GM23338 (cell line): ENCODE data around the gene DDC. TPM values are rescaled to one million over a fixed set of nuclear protein-coding genes. Genes with fewer than 3 reads are reported as not detected.
"Not testable (repeated sequence)": the region's sequence is repeated elsewhere in the genome, so short reads cannot be mapped to it uniquely, and the experiment has no call there.

Experiments used
- ATAC-seq: fragments of 200-7000 bp; cut with Tn5 transposase; 3 replicates; pipeline ENCODE4 v1.9.1; 2020
- DNase-seq: peaks from one replicate; pipeline ENCODE4 v3.0.0-alpha.2; 2015; ENCODE audit warnings: low spot score
- H2AFZ ChIP-seq: fragments of 200-600 bp; sonication (generic); 2 replicates; pipeline ENCODE4 v1.8.0; 2016; ENCODE audit warnings: antibody characterized with exemption, mild to moderate bottlenecking, moderate library complexity
- H3F3A ChIP-seq: fragments of 200-600 bp; sonication (generic); replicated peaks from 2 replicates; pipeline ENCODE4 v1.8.0; 2017; ENCODE audit warnings: antibody characterized with exemption, mixed run types, low read depth
- H3K27ac ChIP-seq: fragments of 200-600 bp; sonication (generic); 2 replicates; pipeline ENCODE4 v1.6.1; 2016; ENCODE audit warnings: low read depth
- H3K27me3 ChIP-seq: fragments of 200-600 bp; sonication (generic); 2 replicates; pipeline ENCODE4 v1.8.0; 2016; ENCODE audit warnings: mild to moderate bottlenecking, mixed run types, moderate library complexity; ENCODE audit not compliant: insufficient read depth
- H3K36me3 ChIP-seq: fragments of 200-600 bp; sonication (generic); 2 replicates; pipeline ENCODE4 v1.8.0; 2016; ENCODE audit warnings: mild to moderate bottlenecking; ENCODE audit not compliant: insufficient read depth
- H3K4me1 ChIP-seq: fragments of 200-600 bp; sonication (generic); 2 replicates; pipeline ENCODE4 v1.8.0; 2016; ENCODE audit warnings: mild to moderate bottlenecking, moderate library complexity; ENCODE audit not compliant: insufficient read depth
- H3K4me2 ChIP-seq: fragments of 200-600 bp; sonication (generic); 2 replicates; pipeline ENCODE4 v1.7.1; 2017; ENCODE audit warnings: mixed run types
- H3K4me3 ChIP-seq: fragments of 200-600 bp; sonication (generic); 2 replicates; pipeline ENCODE4 v1.6.1; 2016; ENCODE audit warnings: mixed run types
- H3K79me2 ChIP-seq: fragments of 200-600 bp; sonication (generic); replicated peaks from 2 replicates; pipeline ENCODE4 v1.8.0; 2017; ENCODE audit warnings: mild to moderate bottlenecking; ENCODE audit not compliant: insufficient read depth
- H3K9me2 ChIP-seq: fragments of 200-600 bp; sonication (generic); 2 replicates; pipeline ENCODE4 v1.8.0; 2017; ENCODE audit not compliant: insufficient read depth
- H4K20me1 ChIP-seq: fragments of 200-600 bp; sonication (generic); replicated peaks from 2 replicates; pipeline ENCODE4 v1.8.0; 2017; ENCODE audit warnings: mild to moderate bottlenecking; ENCODE audit not compliant: insufficient read depth
- H3K27ac Mint-ChIP-seq: 2 replicates; pipeline ENCODE4 v1.8.0; 2020; ENCODE audit warnings: inconsistent platforms, mild to moderate bottlenecking, moderate library complexity, mixed read lengths
- H3K27me3 Mint-ChIP-seq: 3 replicates; pipeline ENCODE4 v1.8.0; 2022; ENCODE audit warnings: low read depth, mild to moderate bottlenecking, moderate library complexity, mixed read lengths, inconsistent platforms; ENCODE audit not compliant: insufficient read depth, poor library complexity
- H3K36me3 Mint-ChIP-seq: 3 replicates; pipeline ENCODE4 v1.8.0; 2021; ENCODE audit warnings: low read depth, mild to moderate bottlenecking, inconsistent platforms, moderate library complexity, mixed read lengths
- H3K4me1 Mint-ChIP-seq: 3 replicates; pipeline ENCODE4 v1.8.0; 2020; ENCODE audit warnings: mild to moderate bottlenecking, inconsistent platforms, mixed read lengths
- H3K4me3 Mint-ChIP-seq: 3 replicates; pipeline ENCODE4 v1.8.0; 2021; ENCODE audit warnings: moderate library complexity, mild to moderate bottlenecking, inconsistent platforms, mixed read lengths
- H3K9me3 Mint-ChIP-seq: 3 replicates; pipeline ENCODE4 v1.8.0; 2020; ENCODE audit warnings: moderate library complexity, mild to moderate bottlenecking, inconsistent platforms, mixed read lengths
- CREB1 ChIP-seq: fragments of 250-450 bp; sonication (Bioruptor Pico); IDR thresholded peaks from 2 replicates; pipeline ENCODE4 v1.5.0; 2020; ENCODE audit warnings: low read depth, mild to moderate bottlenecking, moderate library complexity
- ETS1 ChIP-seq: IDR thresholded peaks from 2 replicates; pipeline ENCODE4 v1.6.1; 2016; ENCODE audit warnings: antibody characterized with exemption
- EZH2 ChIP-seq: fragments of 200-600 bp; sonication (generic); IDR thresholded peaks from one replicate; pipeline ENCODE4 v1.8.0; 2017; ENCODE audit warnings: antibody characterized with exemption, mild to moderate bottlenecking, low read depth; ENCODE audit not compliant: unreplicated experiment
- NANOG ChIP-seq: IDR thresholded peaks from 2 replicates; pipeline ENCODE4 v1.6.1; 2016; ENCODE audit warnings: antibody characterized with exemption, borderline replicate concordance
- POLR2AphosphoS5 ChIP-seq: IDR thresholded peaks from 2 replicates; pipeline ENCODE4 v1.6.1; 2016; ENCODE audit warnings: antibody characterized with exemption, low read depth
- REST ChIP-seq: IDR thresholded peaks from one replicate; pipeline ENCODE4 v1.6.1; 2018; ENCODE audit warnings: antibody characterized with exemption; ENCODE audit not compliant: unreplicated experiment
- STAT1 ChIP-seq: IDR thresholded peaks from one replicate; pipeline ENCODE4 v1.6.1; 2016; ENCODE audit warnings: antibody characterized with exemption; ENCODE audit not compliant: unreplicated experiment
- ZNF114 ChIP-seq: fragments of 250-450 bp; sonication (Bioruptor Pico); IDR thresholded peaks from 2 replicates; pipeline ENCODE4 v1.5.0; 2020; ENCODE audit warnings: mild to moderate bottlenecking, moderate library complexity
- ZNF462 ChIP-seq: fragments of 250-450 bp; sonication (Bioruptor Pico); IDR thresholded peaks from 2 replicates; pipeline ENCODE4 v1.5.0; 2020; ENCODE audit warnings: mild to moderate bottlenecking, moderate library complexity
- polyA plus RNA-seq: library from polyadenylated mRNA; unstranded; fragments of >200 nt; fragmentation: Nextera tagmentation; extraction: Ambion mirVana; gene quantifications from 2 replicates; pipeline ENCODE4 v1.2.1, GENCODE V29; 2016
- total RNA-seq: library from RNA; depleted of rRNA; stranded (reverse); fragments of >200 nt; shearing (Covaris generic); gene quantifications from 2 replicates; pipeline ENCODE4 v1.2.3, GENCODE V29; 2014

Gene DDC
- total and polyA plus RNA-seq, 2 experiments from 2014 or later, result not detected

GRCh38 chr7:50537417-50537816, 27.8 kb downstream of the DDC start:
- Histone ChIP-seq H3F3A (no peaks in the 10 kb centered on the region), H2AFZ (no peak overlapping the region), H3K36me3 (no peaks in the 10 kb centered on the region), H3K27ac (no peak overlapping the region), H3K9me2 (no peaks in the 10 kb centered on the region), H3K4me3 (no peak overlapping the region), H3K27me3 (no peaks in the 10 kb centered on the region), H3K4me2 (no peak overlapping the region), H3K79me2 (no peaks in the 10 kb centered on the region), H3K4me1 (no peaks in the 10 kb centered on the region), H4K20me1 (no peaks in the 10 kb centered on the region)
- DNase-seq (no peak), ATAC-seq (no peak)
- H3K36me3 Mint-ChIP-seq, result no peaks in the 10 kb centered on the region
- H3K27ac Mint-ChIP-seq, result no peak overlapping the region
- TF ChIP-seq ZNF114 (CRISPR knock-in tag) (no peak), EZH2 (no peak), POLR2AphosphoS5 (no peak), CREB1 (CRISPR knock-in tag) (no peak), STAT1 (no peak), NANOG (no peak), ETS1 (no peak), REST (no peak), ZNF462 (CRISPR knock-in tag) (no peak)
- no peaks in the 10 kb centered on the region; the same call in 2 of the 3 replicates for H3K9me3 Mint-ChIP-seq
- no peak overlapping the region for H3K4me3 Mint-ChIP-seq
- peaks cover 1% of the 10 kb centered on the region for H3K27me3 Mint-ChIP-seq
- no peaks in the 10 kb centered on the region for H3K4me1 Mint-ChIP-seq

- not testable (repeated sequence) for H3K36me3 ChIP-seq, H3K79me2 ChIP-seq, H3F3A ChIP-seq, DNase-seq, H3K9me3 Mint-ChIP-seq, H3K4me3 Mint-ChIP-seq, ATAC-seq, H2AFZ ChIP-seq, H3K27ac ChIP-seq, H3K27ac Mint-ChIP-seq, H3K36me3 Mint-ChIP-seq, H3K4me1 ChIP-seq, H3K27me3 Mint-ChIP-seq, H3K27me3 ChIP-seq, H3K4me3 ChIP-seq, H3K9me2 ChIP-seq, H3K4me2 ChIP-seq, H3K4me1 Mint-ChIP-seq, H4K20me1 ChIP-seq
These were observed 29.9 kb downstream of the DDC start for GRCh38 chr7:50535291-50535711.
